IPS-18c (cell line): ENCODE data around the gene ACOXL.

ENCODE experiments used
- H3K4me3 ChIP-seq: 2 replicates; pipeline ENCODE4 v1.7.0; 2013; ENCODE audit warnings: low read depth, mild to moderate bottlenecking, low read length, moderate library complexity; ENCODE audit not compliant: insufficient read depth
- H3K9me3 ChIP-seq: one replicate; pipeline ENCODE4 v1.6.1; 2013; ENCODE audit warnings: mild to moderate bottlenecking, low read length, moderate library complexity; ENCODE audit not compliant: control insufficient read depth, insufficient read depth

The ACOXL gene

DNA sequence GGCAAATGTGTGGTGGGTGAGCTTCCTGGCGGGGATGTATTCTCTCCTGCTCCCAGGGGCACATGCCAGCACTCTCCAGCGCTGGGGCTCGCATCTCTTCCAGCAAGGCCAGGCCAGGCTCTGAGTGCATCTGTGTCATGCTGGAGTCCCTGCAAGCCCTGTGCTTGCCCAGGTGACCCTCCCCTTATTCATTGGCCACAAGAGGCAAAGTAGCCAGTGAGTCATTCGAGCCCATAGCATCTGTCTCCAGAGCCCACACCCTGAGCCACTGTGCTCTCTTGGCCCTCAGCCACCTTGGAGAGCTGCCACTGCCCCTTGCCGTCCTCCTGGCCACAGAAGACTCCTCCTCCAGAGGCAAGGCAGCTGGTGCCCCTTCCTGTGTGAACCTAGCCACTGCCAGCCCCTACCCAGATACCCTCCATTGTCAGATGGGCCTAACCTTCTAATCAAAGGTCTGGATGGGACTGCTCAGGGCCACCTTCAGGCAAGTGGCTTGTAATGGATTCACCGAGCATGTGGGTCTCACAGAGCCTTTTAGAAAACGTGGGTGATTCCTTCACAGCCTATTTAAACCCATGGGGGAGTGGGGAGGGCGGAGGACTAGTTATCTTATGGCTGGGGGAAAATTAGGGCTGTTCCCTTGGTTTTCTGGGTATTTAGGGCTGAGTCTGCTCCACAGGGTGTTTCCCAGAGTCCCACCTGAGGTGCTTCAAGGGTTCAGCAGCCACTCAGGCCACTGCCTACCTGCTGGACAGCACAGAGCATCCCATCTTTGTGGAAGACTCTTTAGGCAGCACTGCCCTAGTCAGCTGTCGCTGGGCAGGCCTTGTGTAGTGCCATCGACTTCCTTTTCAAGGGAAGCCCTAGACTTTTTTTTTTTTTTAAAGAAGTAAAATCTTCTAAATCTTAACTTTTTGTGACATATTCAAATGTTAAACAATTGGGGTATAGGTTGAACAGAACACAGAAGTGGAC is 137.4 kb downstream of the ACOXL start:
- Histone ChIP-seq H3K4me3 (no peak overlapping the region), H3K9me3 (no peaks in the 10 kb centered on the region)

GRCh38 chr2:110870545-110870944 is 138.2 kb downstream of the ACOXL start:
- Histone ChIP-seq H3K4me3 (no peak overlapping the region), H3K9me3 (no peaks in the 10 kb centered on the region)

- no peak overlapping the region for H3K4me3 ChIP-seq
- no peaks in the 10 kb centered on the region for H3K9me3 ChIP-seq
These were observed 139.3 kb downstream of the ACOXL start for GRCh38 chr2:110871637-110872036.

DNA sequence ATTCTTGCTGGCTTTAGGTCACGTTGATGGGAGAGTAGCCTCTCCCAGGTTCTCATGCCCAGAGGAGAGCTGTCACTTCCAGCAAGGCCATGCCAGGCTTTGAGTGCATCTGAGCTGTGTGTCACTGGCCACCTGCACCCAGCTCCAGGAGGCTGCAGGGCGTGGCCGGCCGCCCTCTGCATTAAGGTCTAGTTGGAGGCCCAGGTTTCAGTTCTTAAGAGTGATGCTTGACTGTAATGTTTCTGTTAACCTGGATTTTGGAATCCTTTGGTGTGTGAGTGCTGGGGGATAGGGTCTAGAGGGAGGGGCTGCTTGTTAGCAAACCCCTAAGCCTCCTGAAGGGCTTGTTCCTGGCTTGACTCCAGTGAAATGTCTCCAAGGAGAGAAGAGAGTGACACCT is 140.1 kb downstream of the ACOXL start:
- H3K4me3 ChIP-seq: no peak overlapping the region

DNA sequence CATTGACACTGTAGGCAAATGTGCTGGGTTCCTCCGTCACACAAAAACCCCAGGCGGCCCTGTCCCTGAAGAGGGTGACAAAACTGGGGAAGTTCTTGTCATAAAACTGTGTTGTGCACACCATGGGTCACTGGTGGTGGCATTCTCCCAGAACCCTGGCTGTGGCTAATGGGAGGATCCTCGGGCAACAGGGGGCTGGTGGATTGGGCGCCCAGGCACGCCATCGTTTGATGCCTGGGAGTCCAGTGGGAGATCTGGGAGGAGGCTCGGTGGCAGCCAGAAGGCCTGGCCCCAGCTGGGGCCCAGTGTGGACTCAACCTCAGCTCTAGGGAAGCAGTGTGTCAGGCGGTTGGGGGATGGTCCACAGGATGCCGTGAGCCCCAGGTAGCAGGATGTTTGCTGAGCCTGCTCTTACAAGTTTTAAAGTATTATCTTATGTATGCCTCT is 140.7 kb downstream of the ACOXL start:
- no peak overlapping the region for H3K4me3 ChIP-seq
- H3K9me3 ChIP-seq: no peaks in the 10 kb centered on the region

More for the DNA sequence above, 140.1 kb downstream of the ACOXL start:
- H3K9me3 ChIP-seq: no peaks in the 10 kb centered on the region

DNA sequence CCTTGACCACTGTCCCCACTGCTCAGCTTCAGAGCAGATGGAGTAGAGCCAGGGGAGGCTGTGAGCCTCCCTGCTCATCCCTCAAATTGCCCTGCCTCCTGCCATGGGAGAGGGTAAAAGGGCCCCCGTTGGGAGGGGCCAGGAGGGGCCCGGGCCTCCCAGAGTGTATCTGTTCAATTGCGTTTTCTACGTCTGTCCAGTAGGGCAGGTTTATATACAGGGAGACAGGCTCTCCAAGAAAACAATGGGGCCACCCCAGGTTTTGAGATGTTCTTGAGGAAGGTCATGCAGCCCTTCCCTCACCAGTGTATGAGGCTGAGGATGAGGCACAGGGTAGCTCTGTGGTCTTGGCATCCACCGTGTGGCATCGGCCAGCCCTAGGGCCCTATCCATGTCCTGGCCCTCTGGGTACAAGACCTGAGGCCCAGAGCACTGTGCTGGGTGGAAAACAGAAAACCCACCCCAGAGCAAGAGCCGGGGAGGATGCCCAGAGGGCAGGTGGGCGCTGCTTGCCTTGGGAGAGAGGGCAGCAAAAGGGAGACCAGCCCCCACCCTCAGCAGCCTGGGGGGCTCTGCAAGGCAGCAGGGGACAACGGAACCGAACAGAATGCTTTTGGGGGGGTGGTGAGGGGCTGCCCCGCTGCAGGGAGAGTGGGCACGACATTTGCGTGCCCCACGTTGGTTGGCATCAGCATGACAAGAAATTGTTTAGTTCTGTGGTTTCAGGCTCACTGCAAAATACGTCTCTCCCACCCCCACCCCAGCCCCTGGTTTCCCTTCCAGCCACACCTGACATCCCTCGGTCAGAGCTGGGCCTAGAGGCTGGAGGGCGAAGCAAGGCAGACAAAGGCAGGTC is 141.5 kb downstream of the ACOXL start:
- no peak overlapping the region for H3K4me3 ChIP-seq
- H3K9me3 ChIP-seq: no peaks in the 10 kb centered on the region

DNA sequence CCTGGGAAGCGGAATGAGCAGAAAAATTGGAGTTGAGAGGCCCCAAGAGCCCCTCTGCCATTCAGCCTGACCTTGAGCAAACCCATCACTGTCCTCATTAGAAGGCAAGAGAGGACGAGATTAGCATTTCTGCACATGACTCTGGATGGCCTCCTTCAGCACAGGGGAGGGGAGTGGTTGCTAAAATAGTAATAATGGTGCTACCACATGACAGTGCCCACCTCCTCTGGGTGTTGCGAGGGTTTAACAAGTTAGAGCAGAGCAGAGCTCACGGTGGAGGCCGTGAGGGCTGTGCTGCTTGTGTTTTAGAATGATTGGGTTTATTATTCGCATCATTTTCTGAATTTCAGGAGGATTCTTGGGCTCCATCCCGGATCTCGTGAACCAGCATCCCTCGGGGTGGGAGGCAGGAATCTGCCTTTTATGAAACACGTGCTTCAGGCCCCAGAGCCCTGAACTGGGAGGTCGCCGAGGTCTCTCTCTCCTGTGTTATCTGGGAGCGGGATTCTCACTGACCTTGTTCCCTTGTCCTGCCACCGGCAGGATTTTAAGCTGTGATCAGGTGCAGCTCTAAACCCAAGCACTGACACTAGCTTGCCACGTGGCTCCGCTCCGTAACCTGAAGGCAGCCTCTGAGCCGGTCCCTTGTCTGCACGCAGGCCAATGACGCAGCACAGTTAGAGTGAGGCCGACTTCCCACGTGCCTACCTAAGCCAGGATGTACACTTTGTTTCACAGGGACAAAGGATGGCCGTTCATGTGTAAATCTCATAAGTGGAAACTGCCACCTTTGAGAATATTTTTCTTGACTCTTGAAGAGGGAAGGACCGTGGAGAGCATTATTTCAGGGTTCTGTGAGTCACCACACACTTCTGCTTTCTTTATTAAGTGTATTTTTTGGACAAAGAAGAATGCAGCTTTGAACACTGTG is 142.3 kb downstream of the ACOXL start:
- no peaks in the 10 kb centered on the region for H3K9me3 ChIP-seq
- H3K4me3 ChIP-seq: no peak overlapping the region

DNA sequence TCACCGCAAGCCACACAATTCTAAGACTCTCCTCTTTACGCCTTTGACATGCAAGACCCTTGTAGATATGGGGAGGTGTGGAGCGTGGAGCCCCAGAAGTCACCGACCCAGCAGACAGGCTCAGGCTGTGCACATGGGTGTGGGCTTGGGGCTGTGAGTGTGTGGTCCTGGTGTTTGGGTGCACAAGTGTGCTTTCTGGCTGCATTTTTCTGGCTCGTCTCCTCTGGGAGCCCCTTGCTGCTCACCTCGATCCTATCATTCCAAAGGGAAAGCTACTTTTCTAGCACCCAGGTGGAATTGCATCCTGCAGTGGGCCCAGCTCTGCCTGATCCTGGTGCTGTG is 143.0 kb downstream of the ACOXL start:
- Histone ChIP-seq H3K4me3 (no peak overlapping the region), H3K9me3 (no peaks in the 10 kb centered on the region)

DNA sequence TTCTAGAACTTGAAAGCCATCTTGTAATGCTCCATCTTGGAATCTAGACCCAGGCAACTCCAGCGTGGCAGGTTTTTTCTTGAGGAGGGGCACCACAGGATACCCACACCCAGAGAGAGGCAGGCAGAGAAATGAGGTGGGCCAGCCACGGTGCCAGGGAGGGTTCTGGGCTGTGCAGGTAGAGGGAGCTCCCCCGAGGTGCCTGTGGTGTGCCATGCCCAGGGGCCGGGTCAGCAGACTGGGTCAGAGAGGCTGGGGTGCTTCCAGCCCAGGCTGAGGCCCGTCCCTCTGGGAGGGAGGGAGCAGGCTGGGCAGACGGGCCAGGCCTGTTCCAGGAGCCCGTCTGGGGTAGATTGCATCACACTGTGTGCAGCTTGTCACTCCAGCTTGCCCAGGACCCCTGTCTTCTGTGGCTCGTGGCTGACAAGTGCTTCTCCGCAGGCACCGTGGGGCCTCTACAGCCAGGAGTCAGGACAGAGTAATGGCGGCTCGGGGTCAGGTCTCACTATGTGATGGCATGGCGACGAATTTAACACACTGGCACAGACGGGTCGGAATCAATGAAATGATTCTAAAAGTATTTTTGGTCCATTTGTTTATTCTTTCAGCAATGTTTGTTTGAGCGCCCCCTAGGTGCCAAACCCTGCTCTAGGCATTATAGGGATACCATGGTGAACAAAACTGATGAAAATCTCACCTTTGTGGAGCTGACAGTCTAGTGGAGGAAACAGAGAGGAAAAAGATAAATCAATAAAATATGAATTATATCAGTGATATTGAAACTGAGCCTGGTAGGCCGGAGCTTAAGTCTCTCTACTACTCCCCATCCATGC is 144.0 kb downstream of the ACOXL start:
- Histone ChIP-seq H3K9me3 (no peaks in the 10 kb centered on the region), H3K4me3 (no peak overlapping the region)

GRCh38 chr2:110877031-110877827 is 144.9 kb downstream of the ACOXL start:
- no peaks in the 10 kb centered on the region for H3K9me3 ChIP-seq
- no peak overlapping the region for H3K4me3 ChIP-seq

- Histone ChIP-seq H3K4me3 (no peak overlapping the region), H3K9me3 (no peaks in the 10 kb centered on the region)
These were observed 145.8 kb downstream of the ACOXL start for GRCh38 chr2:110878150-110878549.

GRCh38 chr2:110881908-110882307 is 149.5 kb downstream of the ACOXL start:
- Histone ChIP-seq H3K9me3 (no peaks in the 10 kb centered on the region), H3K4me3 (no peak overlapping the region)

- no peak overlapping the region for H3K4me3 ChIP-seq
- H3K9me3 ChIP-seq: no peaks in the 10 kb centered on the region
These were observed 151.0 kb downstream of the ACOXL start for GRCh38 chr2:110883406-110883805.

- Histone ChIP-seq H3K4me3 (no peak overlapping the region), H3K9me3 (no peaks in the 10 kb centered on the region)
These were observed 152.9 kb downstream of the ACOXL start for GRCh38 chr2:110885256-110885655.

DNA sequence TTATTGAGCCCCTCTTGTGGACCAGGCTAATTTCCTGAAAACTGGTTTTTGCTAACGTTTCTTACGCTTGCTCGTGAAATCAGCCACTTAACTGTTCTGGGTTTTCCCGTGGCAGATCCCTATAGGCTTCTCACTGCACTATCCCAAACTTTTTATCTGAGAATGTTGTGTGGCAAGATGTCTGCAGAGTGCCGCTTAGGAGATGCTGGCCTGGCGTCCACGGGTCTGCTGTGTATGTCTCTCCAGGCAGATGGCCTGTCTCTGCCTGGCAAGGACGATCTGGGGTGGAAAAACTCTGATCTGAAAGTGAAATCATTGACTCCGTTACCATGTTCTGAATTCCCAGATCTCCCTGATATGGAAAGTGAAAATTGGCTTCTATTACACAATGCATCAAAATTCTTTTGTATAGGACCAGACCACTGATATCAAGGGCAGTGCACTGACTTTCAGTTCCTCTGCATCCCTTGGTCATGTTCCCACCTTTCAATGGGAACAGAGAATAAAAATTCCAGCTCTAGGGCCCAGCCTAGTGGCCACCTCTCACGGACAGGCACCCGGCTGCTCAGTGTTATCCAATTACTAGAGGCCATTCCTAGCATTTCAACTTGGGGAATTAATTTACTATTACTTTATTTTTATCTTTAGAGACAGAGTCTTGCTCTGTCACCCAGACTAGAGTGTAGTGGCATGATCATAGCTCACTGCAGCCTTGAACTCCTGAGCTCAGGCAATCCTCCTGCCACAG is 154.6 kb downstream of the ACOXL start:
- Histone ChIP-seq H3K9me3 (no peaks in the 10 kb centered on the region), H3K4me3 (no peak overlapping the region)
